HepG2 (cell line): ENCODE data around the gene TUT1. TPM values are rescaled to one million over a fixed set of nuclear protein-coding genes. Genes with fewer than 3 reads are reported as not detected.

Experiments used
- ATAC-seq: fragments of 200-7000 bp; cut with Tn5 transposase; 3 replicates; pipeline ENCODE4 v1.9.1; 2020; ENCODE audit warnings: mild to moderate bottlenecking, moderate library complexity
- BruUV-seq: library from RNA; stranded (reverse); fragments of 400-500 nt; replicated peaks from 2 replicates; lab custom pipeline; 2021; lab: Mats Ljungman, UMichigan
- CTCF ChIA-PET: fragments of 300-600 bp; formaldehyde crosslinking; extraction: SDS; loops from one replicate; lab custom pipeline; 2021; ENCODE audit warnings: low total read pairs, inconsistent platforms, low intra/inter-chr PET ratio; lab: Yijun Ruan, JAX
- POLR2A ChIA-PET: fragments of 350-600 bp; sonication (Branson Sonifier 250); formaldehyde crosslinking; loops from one replicate; lab custom pipeline; 2020; ENCODE audit warnings: antibody characterized with exemption, inconsistent platforms; lab: Yijun Ruan, JAX
- DNase-seq: peaks from one replicate; pipeline ENCODE4 v3.0.0-alpha.2; 2015; ENCODE audit warnings: low spot score
- FAIRE-seq: peaks from 3 replicates; lab custom pipeline; 2011; peaks lifted over from hg19 to GRCh38; lab: Jason Lieb, UNC
- H2AFZ ChIP-seq: one replicate; pipeline ENCODE4 v1.6.1; 2011; ENCODE audit warnings: low read length, inconsistent platforms
- H3K27ac ChIP-seq: fragments of 300-600 bp; 3 replicates; pipeline ENCODE4 v1.8.0; 2011; ENCODE audit warnings: mixed run types, mild to moderate bottlenecking, mixed read lengths, low read length, inconsistent platforms; ENCODE audit not compliant: insufficient read depth; ENCODE audit errors: extremely low read length
- H3K27me3 ChIP-seq, 2 experiments: fragments of 200-600 bp in 1 of 2; 2 replicates in 1 of 2; 3 replicates in 1 of 2; pipeline versions ENCODE4 v1.6.0 to v1.8.0; 2011; ENCODE audit warnings: low read length in 2 of 2, mild to moderate bottlenecking in 2 of 2, moderate library complexity in 2 of 2, inconsistent platforms in 1 of 2; ENCODE audit not compliant: insufficient read depth in 2 of 2, control insufficient read depth in 1 of 2
- H3K36me3 ChIP-seq, 2 experiments: fragments of 200-600 bp in 1 of 2; replicated peaks in 1 of 2; 2 replicates in 1 of 2; 3 replicates in 1 of 2; pipeline versions ENCODE4 v1.5.1 to v1.8.0; 2011; ENCODE audit warnings: low read length in 2 of 2, inconsistent platforms in 1 of 2; ENCODE audit not compliant: insufficient read depth in 2 of 2, control insufficient read depth in 1 of 2
- H3K4me1 ChIP-seq: 2 replicates; pipeline ENCODE4 v1.5.1; 2012; ENCODE audit warnings: low read length, inconsistent platforms; ENCODE audit not compliant: insufficient read depth
- H3K4me2 ChIP-seq: 2 replicates; pipeline ENCODE4 v1.6.0; 2011; ENCODE audit warnings: low read depth, low read length, inconsistent platforms
- H3K4me3 ChIP-seq, 3 experiments: fragments of 200-600 bp in 1 of 3; sonication (generic), shearing (Covaris generic) in 1 of 3; replicated peaks in 1 of 3; 2 replicates each; pipeline ENCODE4 v1.5.1; 2011 to 2016; ENCODE audit warnings: low read length in 3 of 3, inconsistent platforms in 2 of 3, low read depth in 2 of 3, mild to moderate bottlenecking in 2 of 3, control low read depth in 1 of 3, mixed read lengths in 1 of 3; ENCODE audit not compliant: insufficient read depth in 1 of 3
- H3K79me2 ChIP-seq: one replicate; pipeline ENCODE4 v1.6.1; 2011; ENCODE audit warnings: low read length, inconsistent platforms; ENCODE audit not compliant: insufficient read depth
- H3K9ac ChIP-seq: 2 replicates; pipeline ENCODE4 v1.6.0; 2011; ENCODE audit warnings: mild to moderate bottlenecking, low read depth, low read length, inconsistent platforms; ENCODE audit not compliant: insufficient read depth
- H3K9me3 ChIP-seq: 2 replicates; pipeline ENCODE4 v1.5.1; 2012; ENCODE audit warnings: mild to moderate bottlenecking, low read length
- H4K20me1 ChIP-seq: 2 replicates; pipeline ENCODE4 v1.6.0; 2011; ENCODE audit warnings: inconsistent platforms, mild to moderate bottlenecking, low read length, moderate library complexity; ENCODE audit not compliant: insufficient read depth
- AKAP8 ChIP-seq: sonication (generic); formaldehyde crosslinking; IDR thresholded peaks from 2 replicates; pipeline ENCODE4 v1.5.1; 2020; ENCODE audit warnings: mild to moderate bottlenecking, missing genetic modification reagents
- BCL6 ChIP-seq: IDR thresholded peaks from 2 replicates; pipeline ENCODE4 v1.6.1; 2016; ENCODE audit warnings: missing genetic modification reagents, missing compliant biosample characterization
- CBFB ChIP-seq: sonication (generic); formaldehyde crosslinking; IDR thresholded peaks from 2 replicates; pipeline ENCODE4 v1.4.0; 2020; ENCODE audit warnings: missing genetic modification reagents
- DMAP1 ChIP-seq: IDR thresholded peaks from 2 replicates; pipeline ENCODE4 v1.6.1; 2016
- FUBP1 ChIP-seq: sonication (generic); formaldehyde crosslinking; IDR thresholded peaks from 2 replicates; pipeline ENCODE4 v1.5.1; 2020; ENCODE audit warnings: missing genetic modification reagents, mild to moderate bottlenecking, borderline replicate concordance
- HOXA5 ChIP-seq: sonication (generic); formaldehyde crosslinking; IDR thresholded peaks from 2 replicates; pipeline ENCODE4 v1.4.0; 2020; ENCODE audit warnings: missing genetic modification reagents
- IKZF4 ChIP-seq: sonication (generic); formaldehyde crosslinking; IDR thresholded peaks from 2 replicates; pipeline ENCODE4 v1.5.1; 2020; ENCODE audit warnings: borderline replicate concordance, mild to moderate bottlenecking, low read depth, missing genetic modification reagents; ENCODE audit errors: not compliant biosample characterization
- KDM2A ChIP-seq: sonication (generic); formaldehyde crosslinking; IDR thresholded peaks from 2 replicates; pipeline ENCODE4 v1.4.0; 2020; ENCODE audit warnings: low read depth, missing genetic modification reagents, borderline replicate concordance
- KLF12 ChIP-seq: sonication (generic); formaldehyde crosslinking; IDR thresholded peaks from 2 replicates; pipeline ENCODE4 v1.4.0; 2020; ENCODE audit warnings: missing genetic modification reagents, borderline replicate concordance
- KLF15 ChIP-seq: sonication (generic); formaldehyde crosslinking; IDR thresholded peaks from 2 replicates; pipeline ENCODE4 v1.8.1; 2023; ENCODE audit warnings: borderline replicate concordance, mild to moderate bottlenecking, inconsistent platforms, missing genetic modification reagents, mixed read lengths
- MIXL1 ChIP-seq: IDR thresholded peaks from 2 replicates; pipeline ENCODE4 v1.6.1; 2016
- PHF8 ChIP-seq: sonication (generic); formaldehyde crosslinking; IDR thresholded peaks from 2 replicates; pipeline ENCODE4 v1.5.0; 2020; ENCODE audit warnings: missing genetic modification reagents
- SATB2 ChIP-seq: sonication (generic); formaldehyde crosslinking; IDR thresholded peaks from 2 replicates; pipeline ENCODE4 v1.5.0; 2020; ENCODE audit warnings: missing genetic modification reagents
- ZFP36 ChIP-seq: fragments of 150-350 bp; IDR thresholded peaks from 2 replicates; pipeline ENCODE4 v1.6.1; 2018; ENCODE audit warnings: borderline replicate concordance, low read length, low read depth; ENCODE audit not compliant: partially characterized antibody
- ZNF256 ChIP-seq: sonication (generic); formaldehyde crosslinking; conservative IDR thresholded peaks from 2 replicates; pipeline ENCODE4 v1.4.0; 2020; ENCODE audit warnings: missing genetic modification reagents
- ZNF629 ChIP-seq: sonication (generic); formaldehyde crosslinking; conservative IDR thresholded peaks from 2 replicates; pipeline ENCODE4 v1.5.0; 2020; ENCODE audit warnings: missing genetic modification reagents
- ZSCAN9 ChIP-seq: IDR thresholded peaks from 2 replicates; pipeline ENCODE4 v1.6.1; 2016; ENCODE audit warnings: borderline replicate concordance
- WGBS: methylation state at CpG from one replicate; pipeline ENCODE4 v1.1.6; 2017; ENCODE audit warnings: low lambda C conversion rate; 5-methylcytosine and 5-hydroxymethylcytosine counted together
- in situ Hi-C: cut with HindIII; loops from 2 replicates; pipeline ENCODE4 v1.10.0; 2017; ENCODE audit warnings: low pct_unique_long_range_greater_than_20kb; ENCODE audit not compliant: extremely low pct_ligation_motif_present
- intact Hi-C: fragments of 100-400 bp; cut with micrococcal nuclease; formaldehyde crosslinking; loops from one replicate; pipeline ENCODE4 v1.10.0; 2022; ENCODE audit not compliant: unreplicated experiment
- polyA plus RNA-seq, 8 experiments: library from polyadenylated mRNA; depleted of rRNA in 3 of 8; stranded (reverse) in 7 of 8; unstranded in 1 of 8; fragments of >200 nt; fragmentation: Illumina TruSeq in 4 of 8; extraction: Trizol in 4 of 8; gene quantifications; 2 replicates each; pipeline versions ENCODE4 v1.2.1 to v1.2.3, GENCODE V29; 2011 to 2016; ENCODE audit warnings: low read depth in 4 of 8, missing spikeins in 1 of 8, mixed read lengths in 1 of 8; ENCODE audit not compliant: insufficient read depth in 1 of 8
- total RNA-seq, 5 experiments: library from RNA; depleted of rRNA; stranded (reverse); fragments of >200 nt; fragmentation: Illumina TruSeq; extraction: Trizol; gene quantifications; 2 replicates each; pipeline ENCODE4 v1.2.3, GENCODE V29; 2016; ENCODE audit warnings: low read depth in 1 of 5
- TF ChIP-seq, protein P1 (sequence below): sonication (generic); formaldehyde crosslinking; IDR thresholded peaks from 2 replicates; pipeline ENCODE4 v1.4.0; 2020; ENCODE audit warnings: mild to moderate bottlenecking, missing genetic modification reagents, borderline replicate concordance
- TF ChIP-seq, protein P2 (sequence below): sonication (generic); formaldehyde crosslinking; IDR thresholded peaks from 2 replicates; pipeline ENCODE4 v1.4.0; 2020; ENCODE audit warnings: missing genetic modification reagents

Gene TUT1
- total and polyA plus RNA-seq, 2 of the 13 experiments (the other 11 are each of a cell fraction or from before 2014, with no cell fraction given): 9.7 to 14.3 TPM

DNA sequence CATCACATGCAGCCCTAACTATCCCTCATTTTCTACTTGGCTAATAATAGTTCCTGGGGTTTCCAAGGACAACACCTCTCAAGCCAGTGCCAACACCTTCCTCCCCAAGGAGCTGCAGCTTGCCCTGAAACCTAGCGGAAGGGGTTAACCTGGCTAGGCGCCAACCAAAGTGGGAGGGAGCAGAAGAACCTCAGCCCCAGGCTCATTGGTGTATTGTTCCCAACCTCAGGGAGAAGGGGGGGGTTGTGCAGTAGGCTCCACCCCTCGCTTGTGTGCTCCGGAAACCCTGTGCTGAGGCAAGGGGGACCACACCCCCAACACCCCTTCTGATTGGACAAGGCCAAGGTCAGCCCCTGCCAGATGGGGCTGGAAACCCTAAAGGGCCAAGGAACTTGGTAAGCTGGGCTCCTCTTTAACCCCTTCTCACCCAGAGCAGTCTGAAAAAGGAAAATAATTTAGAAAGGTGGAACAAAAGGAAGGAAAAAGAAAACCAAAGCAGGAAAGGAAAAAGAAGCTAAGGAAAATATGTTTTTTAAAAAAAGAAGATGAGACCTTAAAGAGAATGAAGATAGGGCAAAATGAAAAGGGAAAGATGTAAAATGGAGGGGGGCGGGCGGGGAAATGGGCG lies 7.9 kb upstream of the TUT1 start (continued):
- TF ChIP-seq FUBP1 (no peak), KDM2A (CRISPR knock-in tag) (peak; percentile 61; the same call in 1 of the 2 replicates), ZFP36 (no peak), BCL6 (CRISPR knock-in tag) (peak; percentile 24; the same call in 1 of the 2 replicates), DMAP1 (CRISPR knock-in tag) (peak; percentile 59; the same call in 1 of the 2 replicates)
- TF ChIP-seq, protein P1, sequence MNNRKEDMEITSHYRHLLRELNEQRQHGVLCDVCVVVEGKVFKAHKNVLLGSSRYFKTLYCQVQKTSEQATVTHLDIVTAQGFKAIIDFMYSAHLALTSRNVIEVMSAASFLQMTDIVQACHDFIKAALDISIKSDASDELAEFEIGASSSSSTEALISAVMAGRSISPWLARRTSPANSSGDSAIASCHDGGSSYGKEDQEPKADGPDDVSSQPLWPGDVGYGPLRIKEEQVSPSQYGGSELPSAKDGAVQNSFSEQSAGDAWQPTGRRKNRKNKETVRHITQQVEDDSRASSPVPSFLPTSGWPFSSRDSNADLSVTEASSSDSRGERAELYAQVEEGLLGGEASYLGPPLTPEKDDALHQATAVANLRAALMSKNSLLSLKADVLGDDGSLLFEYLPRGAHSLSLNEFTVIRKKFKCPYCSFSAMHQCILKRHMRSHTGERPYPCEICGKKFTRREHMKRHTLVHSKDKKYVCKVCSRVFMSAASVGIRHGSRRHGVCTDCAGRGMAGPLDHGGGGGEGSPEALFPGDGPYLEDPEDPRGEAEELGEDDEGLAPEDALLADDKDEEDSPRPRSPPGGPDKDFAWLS: no peak

GRCh38 chr11:62595124-62595523 lies 3.8 kb upstream of the TUT1 start:
- no peak overlapping the region for H3K27ac ChIP-seq
- in situ Hi-C loops: no loop called here
- no peaks in the 10 kb centered on the region for H3K9me3 ChIP-seq
- FAIRE-seq: no peak
- POLR2A ChIA-PET: interaction anchor here (1.9 kb wide), 1 partner anchor 17 kb away, joined by 5 read pairs; no protein-coding TSS in a partner anchor
- H3K4me3 ChIP-seq: no peak overlapping the region
- H3K4me2 ChIP-seq: no peak overlapping the region
- BruUV-seq: no TSS peak
- H4K20me1 ChIP-seq: no peaks in the 10 kb centered on the region
- WGBS: 97% methylated on average over 8 of the region's 8 CpGs
- no peak overlapping the region for H2AFZ ChIP-seq
- H3K9ac ChIP-seq: no peak overlapping the region
- intact Hi-C loops: no loop called here
- CTCF ChIA-PET: no interaction called here
- H3K4me1 ChIP-seq: peaks cover 37% of the 10 kb centered on the region
- ATAC-seq: no peak
- peaks cover 28% of the 10 kb centered on the region for H3K79me2 ChIP-seq
- no peak for DNase-seq
- no peaks in the 10 kb centered on the region; a peak in 1 of 5 replicates for H3K27me3 ChIP-seq
- TF ChIP-seq ZNF256 (CRISPR knock-in tag) (no peak), IKZF4 (CRISPR knock-in tag) (no peak), PHF8 (CRISPR knock-in tag) (no peak), SATB2 (CRISPR knock-in tag) (no peak), ZNF629 (no peak), AKAP8 (CRISPR knock-in tag) (no peak), MIXL1 (CRISPR knock-in tag) (no peak), KLF12 (CRISPR knock-in tag) (no peak), HOXA5 (no peak), KLF15 (CRISPR knock-in tag) (no peak), ZSCAN9 (CRISPR knock-in tag) (no peak), CBFB (CRISPR knock-in tag) (no peak)
- TF ChIP-seq, protein P2, sequence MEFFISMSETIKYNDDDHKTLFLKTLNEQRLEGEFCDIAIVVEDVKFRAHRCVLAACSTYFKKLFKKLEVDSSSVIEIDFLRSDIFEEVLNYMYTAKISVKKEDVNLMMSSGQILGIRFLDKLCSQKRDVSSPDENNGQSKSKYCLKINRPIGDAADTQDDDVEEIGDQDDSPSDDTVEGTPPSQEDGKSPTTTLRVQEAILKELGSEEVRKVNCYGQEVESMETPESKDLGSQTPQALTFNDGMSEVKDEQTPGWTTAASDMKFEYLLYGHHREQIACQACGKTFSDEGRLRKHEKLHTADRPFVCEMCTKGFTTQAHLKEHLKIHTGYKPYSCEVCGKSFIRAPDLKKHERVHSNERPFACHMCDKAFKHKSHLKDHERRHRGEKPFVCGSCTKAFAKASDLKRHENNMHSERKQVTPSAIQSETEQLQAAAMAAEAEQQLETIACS (CRISPR knock-in tag): no peak
- peaks cover 29 to 42% of the 10 kb centered on the region in 2 experiments for H3K36me3 ChIP-seq
